SK-N-MC (cell line): Measurements from ENCODE around the gene URAD.

Experiments
- EZH2 ChIP-seq: fragments of 200-600 bp; sonication (generic); IDR thresholded peaks from one replicate; pipeline ENCODE4 v1.6.1; 2017; ENCODE audit warnings: antibody characterized with exemption
- POLR2AphosphoS5 ChIP-seq: IDR thresholded peaks from 2 replicates; pipeline ENCODE4 v1.6.1; 2012; ENCODE audit warnings: mild to moderate bottlenecking, low read depth, low read length, borderline replicate concordance

DNA sequence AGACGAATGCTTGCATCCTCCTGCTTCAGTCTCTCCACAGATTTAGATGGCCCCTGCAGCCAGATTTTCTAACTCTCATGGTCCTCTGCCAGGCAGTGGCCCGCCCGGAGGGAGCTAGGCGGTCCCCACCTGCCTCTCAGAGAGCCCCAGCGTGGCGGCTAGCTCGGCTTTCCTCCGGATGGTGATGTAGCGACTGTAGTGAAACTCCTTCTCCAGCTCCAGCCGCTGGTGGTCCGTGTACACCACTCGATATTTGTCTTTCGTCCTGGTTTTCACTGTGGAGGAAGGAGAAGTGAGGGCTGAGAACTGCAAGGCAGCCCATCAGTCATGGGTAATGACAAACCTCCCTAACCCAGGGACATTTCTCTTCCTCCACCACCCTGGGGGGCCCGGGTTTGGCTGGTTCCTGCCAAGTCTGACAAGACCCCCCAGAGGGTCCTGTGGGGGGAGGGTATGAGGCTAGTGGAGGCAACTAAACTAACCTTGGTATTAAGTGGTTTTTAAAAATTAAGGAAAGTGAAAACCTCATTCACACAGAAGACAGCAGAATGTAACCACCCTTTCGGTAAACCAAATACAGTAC is 23.7 kb downstream of the URAD start:
- TF ChIP-seq EZH2 = no peak
- no peak for TF ChIP-seq POLR2AphosphoS5
